Measurements from ENCODE around the gene TMEM212. TPM values are rescaled to one million over a fixed set of nuclear protein-coding genes. Genes with fewer than 3 reads are reported as not detected.

The TMEM212 gene
- total and polyA plus RNA-seq, 2 of the 13 experiments (the other 11 are each of a cell fraction or from before 2014, with no cell fraction given) = not detected

- Histone ChIP-seq H3K9ac (ENCODE audit: insufficient read depth, low read depth, low read length) (no peak overlapping the region), H3K4me3 (replicated peaks in 1 of 3; ENCODE audit: insufficient read depth in 1 of 3, low read depth in 2 of 3, low read length in 3 of 3) (no peak overlapping the region), H3K27me3 (ENCODE audit: control insufficient read depth in 1 of 2, insufficient read depth in 2 of 2, low read length in 2 of 2) (no peaks in the 10 kb centered on the region), H3K36me3 (replicated peaks in 1 of 2; ENCODE audit: control insufficient read depth in 1 of 2, insufficient read depth in 2 of 2, low read length in 2 of 2) (no peaks in the 10 kb centered on the region), H3K4me1 (ENCODE audit: insufficient read depth, low read length) (peaks cover 7% of the 10 kb centered on the region), H3K79me2 (ENCODE audit: insufficient read depth, low read length) (no peaks in the 10 kb centered on the region), H3K9me3 (ENCODE audit: low read length) (no peaks in the 10 kb centered on the region), H3K4me2 (ENCODE audit: low read depth, low read length) (no peak overlapping the region), H2AFZ (ENCODE audit: low read length) (no peak overlapping the region), H3K27ac (ENCODE audit: extremely low read length, insufficient read depth, low read length) (no peak overlapping the region), H4K20me1 (ENCODE audit: insufficient read depth, low read length) (no peaks in the 10 kb centered on the region)
- no TSS peak for BruUV-seq (replicated peaks)
- WGBS (ENCODE audit: low lambda C conversion rate) = 81% methylated on average over 5 of the region's 5 CpGs
- intact Hi-C loops (cut with micrococcal nuclease; ENCODE audit: unreplicated experiment) = no loop called here
- ATAC-seq (no peak), FAIRE-seq (no peak), DNase-seq (ENCODE audit: low spot score) (no peak)
- ChIA-PET CTCF (ENCODE audit: low intra/inter-chr PET ratio, low total read pairs) (no interaction called here), POLR2A (no interaction called here)
- in situ Hi-C loops (cut with HindIII; ENCODE audit: extremely low pct_ligation_motif_present, low pct_unique_long_range_greater_than_20kb) = no loop called here
- TF ChIP-seq NFKB2 (CRISPR knock-in tag; IDR thresholded peaks at IDR 0.05; ENCODE audit: borderline replicate concordance) (no peak), CEBPG (CRISPR knock-in tag; IDR thresholded peaks at IDR 0.05) (peak; percentile 76), CEBPB (IDR thresholded peaks at IDR 0.05; ENCODE audit: borderline replicate concordance, low read depth, low read length) (peak; percentile 70), DMAP1 (CRISPR knock-in tag; IDR thresholded peaks at IDR 0.05) (no peak), ZNF614 (CRISPR knock-in tag; IDR thresholded peaks at IDR 0.05; ENCODE audit: borderline replicate concordance) (no peak), SMC3 (IDR thresholded peaks at IDR 0.05; ENCODE audit: low read length) (0 out of 2 replicates have a peak, but pooled peaks have one; percentile 0)
- TF ChIP-seq, protein P1, sequence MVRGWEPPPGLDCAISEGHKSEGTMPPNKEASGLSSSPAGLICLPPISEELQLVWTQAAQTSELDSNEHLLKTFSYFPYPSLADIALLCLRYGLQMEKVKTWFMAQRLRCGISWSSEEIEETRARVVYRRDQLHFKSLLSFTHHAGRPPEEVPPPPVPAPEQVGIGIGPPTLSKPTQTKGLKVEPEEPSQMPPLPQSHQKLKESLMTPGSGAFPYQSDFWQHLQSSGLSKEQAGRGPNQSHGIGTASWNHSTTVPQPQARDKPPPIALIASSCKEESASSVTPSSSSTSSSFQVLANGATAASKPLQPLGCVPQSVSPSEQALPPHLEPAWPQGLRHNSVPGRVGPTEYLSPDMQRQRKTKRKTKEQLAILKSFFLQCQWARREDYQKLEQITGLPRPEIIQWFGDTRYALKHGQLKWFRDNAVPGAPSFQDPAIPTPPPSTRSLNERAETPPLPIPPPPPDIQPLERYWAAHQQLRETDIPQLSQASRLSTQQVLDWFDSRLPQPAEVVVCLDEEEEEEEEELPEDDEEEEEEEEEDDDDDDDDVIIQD (CRISPR knock-in tag; IDR thresholded peaks at IDR 0.05; ENCODE audit: low read depth) = peak; percentile 65; the same call in 1 of the 2 replicates
- TF ChIP-seq, protein P2, sequence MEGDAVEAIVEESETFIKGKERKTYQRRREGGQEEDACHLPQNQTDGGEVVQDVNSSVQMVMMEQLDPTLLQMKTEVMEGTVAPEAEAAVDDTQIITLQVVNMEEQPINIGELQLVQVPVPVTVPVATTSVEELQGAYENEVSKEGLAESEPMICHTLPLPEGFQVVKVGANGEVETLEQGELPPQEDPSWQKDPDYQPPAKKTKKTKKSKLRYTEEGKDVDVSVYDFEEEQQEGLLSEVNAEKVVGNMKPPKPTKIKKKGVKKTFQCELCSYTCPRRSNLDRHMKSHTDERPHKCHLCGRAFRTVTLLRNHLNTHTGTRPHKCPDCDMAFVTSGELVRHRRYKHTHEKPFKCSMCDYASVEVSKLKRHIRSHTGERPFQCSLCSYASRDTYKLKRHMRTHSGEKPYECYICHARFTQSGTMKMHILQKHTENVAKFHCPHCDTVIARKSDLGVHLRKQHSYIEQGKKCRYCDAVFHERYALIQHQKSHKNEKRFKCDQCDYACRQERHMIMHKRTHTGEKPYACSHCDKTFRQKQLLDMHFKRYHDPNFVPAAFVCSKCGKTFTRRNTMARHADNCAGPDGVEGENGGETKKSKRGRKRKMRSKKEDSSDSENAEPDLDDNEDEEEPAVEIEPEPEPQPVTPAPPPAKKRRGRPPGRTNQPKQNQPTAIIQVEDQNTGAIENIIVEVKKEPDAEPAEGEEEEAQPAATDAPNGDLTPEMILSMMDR (CRISPR knock-in tag; IDR thresholded peaks at IDR 0.05) = peak; percentile 41
Measured at GRCh38 chr3:171867981-171868380, 24.8 kb downstream of the TMEM212 start.

Data from HepG2 (cell line).